GM23338 (cell line): Measurements from ENCODE around the gene LARP7. TPM values are rescaled to one million over a fixed set of nuclear protein-coding genes. Genes with fewer than 3 reads are reported as not detected.

Experiments used
- ATAC-seq: fragments of 200-7000 bp; cut with Tn5 transposase; 3 replicates; pipeline ENCODE4 v1.9.1; 2020
- DNase-seq: peaks from one replicate; pipeline ENCODE4 v3.0.0-alpha.2; 2015; ENCODE audit warnings: low spot score
- H2AFZ ChIP-seq: fragments of 200-600 bp; sonication (generic); 2 replicates; pipeline ENCODE4 v1.8.0; 2016; ENCODE audit warnings: antibody characterized with exemption, mild to moderate bottlenecking, moderate library complexity
- H3F3A ChIP-seq: fragments of 200-600 bp; sonication (generic); replicated peaks from 2 replicates; pipeline ENCODE4 v1.8.0; 2017; ENCODE audit warnings: antibody characterized with exemption, mixed run types, low read depth
- H3K27ac ChIP-seq: fragments of 200-600 bp; sonication (generic); 2 replicates; pipeline ENCODE4 v1.6.1; 2016; ENCODE audit warnings: low read depth
- H3K27me3 ChIP-seq: fragments of 200-600 bp; sonication (generic); 2 replicates; pipeline ENCODE4 v1.8.0; 2016; ENCODE audit warnings: mild to moderate bottlenecking, mixed run types, moderate library complexity; ENCODE audit not compliant: insufficient read depth
- H3K36me3 ChIP-seq: fragments of 200-600 bp; sonication (generic); 2 replicates; pipeline ENCODE4 v1.8.0; 2016; ENCODE audit warnings: mild to moderate bottlenecking; ENCODE audit not compliant: insufficient read depth
- H3K4me1 ChIP-seq: fragments of 200-600 bp; sonication (generic); 2 replicates; pipeline ENCODE4 v1.8.0; 2016; ENCODE audit warnings: mild to moderate bottlenecking, moderate library complexity; ENCODE audit not compliant: insufficient read depth
- H3K4me2 ChIP-seq: fragments of 200-600 bp; sonication (generic); 2 replicates; pipeline ENCODE4 v1.7.1; 2017; ENCODE audit warnings: mixed run types
- H3K4me3 ChIP-seq: fragments of 200-600 bp; sonication (generic); 2 replicates; pipeline ENCODE4 v1.6.1; 2016; ENCODE audit warnings: mixed run types
- H3K79me2 ChIP-seq: fragments of 200-600 bp; sonication (generic); replicated peaks from 2 replicates; pipeline ENCODE4 v1.8.0; 2017; ENCODE audit warnings: mild to moderate bottlenecking; ENCODE audit not compliant: insufficient read depth
- H3K9me2 ChIP-seq: fragments of 200-600 bp; sonication (generic); 2 replicates; pipeline ENCODE4 v1.8.0; 2017; ENCODE audit not compliant: insufficient read depth
- H4K20me1 ChIP-seq: fragments of 200-600 bp; sonication (generic); replicated peaks from 2 replicates; pipeline ENCODE4 v1.8.0; 2017; ENCODE audit warnings: mild to moderate bottlenecking; ENCODE audit not compliant: insufficient read depth
- H3K27ac Mint-ChIP-seq: 2 replicates; pipeline ENCODE4 v1.8.0; 2020; ENCODE audit warnings: inconsistent platforms, mild to moderate bottlenecking, moderate library complexity, mixed read lengths
- H3K27me3 Mint-ChIP-seq: 3 replicates; pipeline ENCODE4 v1.8.0; 2022; ENCODE audit warnings: low read depth, mild to moderate bottlenecking, moderate library complexity, mixed read lengths, inconsistent platforms; ENCODE audit not compliant: insufficient read depth, poor library complexity
- H3K36me3 Mint-ChIP-seq: 3 replicates; pipeline ENCODE4 v1.8.0; 2021; ENCODE audit warnings: low read depth, mild to moderate bottlenecking, inconsistent platforms, moderate library complexity, mixed read lengths
- H3K4me1 Mint-ChIP-seq: 3 replicates; pipeline ENCODE4 v1.8.0; 2020; ENCODE audit warnings: mild to moderate bottlenecking, inconsistent platforms, mixed read lengths
- H3K4me3 Mint-ChIP-seq: 3 replicates; pipeline ENCODE4 v1.8.0; 2021; ENCODE audit warnings: moderate library complexity, mild to moderate bottlenecking, inconsistent platforms, mixed read lengths
- H3K9me3 Mint-ChIP-seq: 3 replicates; pipeline ENCODE4 v1.8.0; 2020; ENCODE audit warnings: moderate library complexity, mild to moderate bottlenecking, inconsistent platforms, mixed read lengths
- CREB1 ChIP-seq: fragments of 250-450 bp; sonication (Bioruptor Pico); IDR thresholded peaks from 2 replicates; pipeline ENCODE4 v1.5.0; 2020; ENCODE audit warnings: low read depth, mild to moderate bottlenecking, moderate library complexity
- EZH2 ChIP-seq: fragments of 200-600 bp; sonication (generic); IDR thresholded peaks from one replicate; pipeline ENCODE4 v1.8.0; 2017; ENCODE audit warnings: antibody characterized with exemption, mild to moderate bottlenecking, low read depth; ENCODE audit not compliant: unreplicated experiment
- EZH2phosphoT487 ChIP-seq: fragments of 200-600 bp; sonication (generic); IDR thresholded peaks from one replicate; pipeline ENCODE4 v1.8.1; 2018; ENCODE audit warnings: antibody characterized with exemption; ENCODE audit not compliant: unreplicated experiment
- JUNB ChIP-seq: IDR thresholded peaks from one replicate; pipeline ENCODE4 v1.6.1; 2016; ENCODE audit warnings: antibody characterized with exemption; ENCODE audit not compliant: unreplicated experiment
- NANOG ChIP-seq: IDR thresholded peaks from 2 replicates; pipeline ENCODE4 v1.6.1; 2016; ENCODE audit warnings: antibody characterized with exemption, borderline replicate concordance
- POLR2AphosphoS5 ChIP-seq: IDR thresholded peaks from 2 replicates; pipeline ENCODE4 v1.6.1; 2016; ENCODE audit warnings: antibody characterized with exemption, low read depth
- REST ChIP-seq: IDR thresholded peaks from one replicate; pipeline ENCODE4 v1.6.1; 2018; ENCODE audit warnings: antibody characterized with exemption; ENCODE audit not compliant: unreplicated experiment
- STAT1 ChIP-seq: IDR thresholded peaks from one replicate; pipeline ENCODE4 v1.6.1; 2016; ENCODE audit warnings: antibody characterized with exemption; ENCODE audit not compliant: unreplicated experiment
- ZNF114 ChIP-seq: fragments of 250-450 bp; sonication (Bioruptor Pico); IDR thresholded peaks from 2 replicates; pipeline ENCODE4 v1.5.0; 2020; ENCODE audit warnings: mild to moderate bottlenecking, moderate library complexity
- ZNF331 ChIP-seq: fragments of 250-450 bp; sonication (Bioruptor Pico); IDR thresholded peaks from 2 replicates; pipeline ENCODE4 v1.5.0; 2020; ENCODE audit warnings: low read depth, mild to moderate bottlenecking, moderate library complexity
- ZNF462 ChIP-seq: fragments of 250-450 bp; sonication (Bioruptor Pico); IDR thresholded peaks from 2 replicates; pipeline ENCODE4 v1.5.0; 2020; ENCODE audit warnings: mild to moderate bottlenecking, moderate library complexity
- polyA plus RNA-seq: library from polyadenylated mRNA; unstranded; fragments of >200 nt; fragmentation: Nextera tagmentation; extraction: Ambion mirVana; gene quantifications from 2 replicates; pipeline ENCODE4 v1.2.1, GENCODE V29; 2016
- total RNA-seq: library from RNA; depleted of rRNA; stranded (reverse); fragments of >200 nt; shearing (Covaris generic); gene quantifications from 2 replicates; pipeline ENCODE4 v1.2.3, GENCODE V29; 2014
- TF ChIP-seq, protein P1 (sequence below), 2 experiments: fragments of 200-600 bp in 1 of 2; sonication (generic) in 1 of 2; conservative IDR thresholded peaks; 2 replicates each; pipeline versions ENCODE4 v1.5.1 to v1.6.1; 2016 to 2017; ENCODE audit warnings: antibody characterized with exemption in 2 of 2, low read depth in 2 of 2, mild to moderate bottlenecking in 2 of 2, moderate library complexity in 1 of 2
- TF ChIP-seq, protein P2 (sequence below): IDR thresholded peaks from 2 replicates; pipeline ENCODE4 v1.6.1; 2016; ENCODE audit warnings: antibody characterized with exemption

LARP7 gene
- total and polyA plus RNA-seq, 2 experiments from 2014 or later, result 25.8 to 157 TPM

DNA sequence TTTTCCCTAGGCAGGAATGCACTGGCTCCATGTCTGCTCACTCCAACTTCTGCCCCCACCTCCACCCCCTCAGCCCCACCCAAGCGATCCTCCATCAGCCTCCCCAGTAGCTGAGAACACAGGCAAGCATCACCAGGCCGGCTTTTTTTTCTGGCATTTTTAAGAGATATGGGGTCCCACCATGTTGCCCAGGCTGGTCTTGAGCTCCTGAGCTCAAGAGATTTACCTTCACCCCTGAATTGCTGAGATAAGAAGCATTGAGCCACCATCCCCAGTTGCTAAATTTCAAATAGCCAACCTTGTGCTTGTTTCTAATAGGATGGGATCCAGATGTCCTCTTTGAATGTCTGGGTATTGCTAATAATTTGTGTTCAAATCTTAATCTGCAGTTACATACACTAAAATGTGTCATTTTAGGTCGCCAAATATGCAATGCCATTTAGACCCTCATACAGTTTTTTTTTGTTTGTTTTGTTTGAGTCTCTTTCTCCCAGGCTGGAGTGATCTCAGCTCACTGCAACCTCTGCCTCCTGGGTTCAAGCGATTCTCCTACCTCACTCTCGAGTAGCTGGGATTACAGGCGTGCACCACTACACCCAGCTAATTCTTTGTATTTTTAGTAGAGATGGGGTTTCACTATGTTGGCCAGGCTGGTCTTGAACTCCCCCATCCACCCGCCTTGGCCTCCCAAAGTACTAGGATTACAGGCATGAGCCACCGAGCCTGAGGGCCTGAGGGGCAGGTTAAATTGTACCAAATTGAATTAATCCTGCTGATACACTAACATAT lies 8.8 kb downstream of the LARP7 start:
- peaks cover 4% of the 10 kb centered on the region; the same call in 1 of the 2 replicates for H3K4me1 ChIP-seq
- peak overlapping the region; percentile 74 for H3K4me2 ChIP-seq
- Mint-ChIP-seq H3K4me3 (peak overlapping the region; percentile 97), H3K4me1 (peaks cover 32% of the 10 kb centered on the region), H3K9me3 (peaks cover 21% of the 10 kb centered on the region), H3K36me3 (peaks cover 61% of the 10 kb centered on the region), H3K27me3 (peaks cover 42% of the 10 kb centered on the region), H3K27ac (peak overlapping the region; percentile 100)
- H2AFZ ChIP-seq, result no peak overlapping the region
- H3K79me2 ChIP-seq, result peaks cover 55% of the 10 kb centered on the region
- H3F3A ChIP-seq, result peaks cover 7% of the 10 kb centered on the region
- peak overlapping the region; percentile 97 for H3K27ac ChIP-seq
- H3K27me3 ChIP-seq, result no peaks in the 10 kb centered on the region
- TF ChIP-seq NANOG, result peak; percentile 15; the same call in 1 of the 2 replicates
- peak; percentile 81; the same call in 1 of the 2 replicates for TF ChIP-seq ZNF462 (CRISPR knock-in tag)
- peak; percentile 65; the same call in 1 of the 2 replicates for TF ChIP-seq ZNF114 (CRISPR knock-in tag)
- TF ChIP-seq EZH2, result no peak
- no peak for TF ChIP-seq STAT1
- no peak for TF ChIP-seq JUNB
- no peak for TF ChIP-seq REST
- TF ChIP-seq, protein P1, sequence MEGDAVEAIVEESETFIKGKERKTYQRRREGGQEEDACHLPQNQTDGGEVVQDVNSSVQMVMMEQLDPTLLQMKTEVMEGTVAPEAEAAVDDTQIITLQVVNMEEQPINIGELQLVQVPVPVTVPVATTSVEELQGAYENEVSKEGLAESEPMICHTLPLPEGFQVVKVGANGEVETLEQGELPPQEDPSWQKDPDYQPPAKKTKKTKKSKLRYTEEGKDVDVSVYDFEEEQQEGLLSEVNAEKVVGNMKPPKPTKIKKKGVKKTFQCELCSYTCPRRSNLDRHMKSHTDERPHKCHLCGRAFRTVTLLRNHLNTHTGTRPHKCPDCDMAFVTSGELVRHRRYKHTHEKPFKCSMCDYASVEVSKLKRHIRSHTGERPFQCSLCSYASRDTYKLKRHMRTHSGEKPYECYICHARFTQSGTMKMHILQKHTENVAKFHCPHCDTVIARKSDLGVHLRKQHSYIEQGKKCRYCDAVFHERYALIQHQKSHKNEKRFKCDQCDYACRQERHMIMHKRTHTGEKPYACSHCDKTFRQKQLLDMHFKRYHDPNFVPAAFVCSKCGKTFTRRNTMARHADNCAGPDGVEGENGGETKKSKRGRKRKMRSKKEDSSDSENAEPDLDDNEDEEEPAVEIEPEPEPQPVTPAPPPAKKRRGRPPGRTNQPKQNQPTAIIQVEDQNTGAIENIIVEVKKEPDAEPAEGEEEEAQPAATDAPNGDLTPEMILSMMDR (conservative IDR thresholded peaks at IDR 0.05; ENCODE audit: low read depth in 2 of 2), result no peak
- TF ChIP-seq POLR2AphosphoS5, result peak; percentile 97
- 0 out of 2 replicates have a peak, but pooled peaks have one; percentile 34 for TF ChIP-seq CREB1 (CRISPR knock-in tag)
- no peak; the same call in 1 of the 2 replicates for TF ChIP-seq ZNF331 (CRISPR knock-in tag)
- TF ChIP-seq EZH2phosphoT487, result no peak
- TF ChIP-seq, protein P2, sequence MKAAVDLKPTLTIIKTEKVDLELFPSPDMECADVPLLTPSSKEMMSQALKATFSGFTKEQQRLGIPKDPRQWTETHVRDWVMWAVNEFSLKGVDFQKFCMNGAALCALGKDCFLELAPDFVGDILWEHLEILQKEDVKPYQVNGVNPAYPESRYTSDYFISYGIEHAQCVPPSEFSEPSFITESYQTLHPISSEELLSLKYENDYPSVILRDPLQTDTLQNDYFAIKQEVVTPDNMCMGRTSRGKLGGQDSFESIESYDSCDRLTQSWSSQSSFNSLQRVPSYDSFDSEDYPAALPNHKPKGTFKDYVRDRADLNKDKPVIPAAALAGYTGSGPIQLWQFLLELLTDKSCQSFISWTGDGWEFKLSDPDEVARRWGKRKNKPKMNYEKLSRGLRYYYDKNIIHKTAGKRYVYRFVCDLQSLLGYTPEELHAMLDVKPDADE, result peak; percentile 70
- DNase-seq, result peak; percentile 87
- H3K36me3 ChIP-seq, result peaks cover 18% of the 10 kb centered on the region
- H3K9me2 ChIP-seq, result no peaks in the 10 kb centered on the region
- H4K20me1 ChIP-seq, result no peaks in the 10 kb centered on the region
- peak; percentile 67 for ATAC-seq
- peak overlapping the region; percentile 69 for H3K4me3 ChIP-seq
